GM12878 (cell line): ENCODE measurements around the gene OTUD4. TPM values are rescaled to one million over a fixed set of nuclear protein-coding genes. Genes with fewer than 3 reads are reported as not detected.

ENCODE experiments used
- BCL3 ChIP-seq: IDR thresholded peaks from 2 replicates; pipeline ENCODE4 v1.6.1; 2011; ENCODE audit warnings: borderline replicate concordance, low read depth, mild to moderate bottlenecking, moderate library complexity, low read length; ENCODE audit not compliant: insufficient read depth, poor library complexity, severe bottlenecking
- BCLAF1 ChIP-seq: fragments of 450-650 bp; IDR thresholded peaks from 2 replicates; pipeline ENCODE4 v1.6.1; 2017; ENCODE audit warnings: antibody characterized with exemption, mild to moderate bottlenecking, moderate library complexity
- BHLHE40 ChIP-seq, 2 experiments: fragments of 450-650 bp in 1 of 2; IDR thresholded peaks; 2 replicates each; pipeline ENCODE4 v1.6.1; 2011 to 2017; ENCODE audit warnings: low read depth in 2 of 2, borderline replicate concordance in 1 of 2, improper control_type of control experiment in 1 of 2, low read length in 1 of 2, mild to moderate bottlenecking in 1 of 2
- CHD4 ChIP-seq: fragments of 200-600 bp; sonication (generic); IDR thresholded peaks from 2 replicates; pipeline ENCODE4 v1.6.1; 2016; ENCODE audit warnings: mild to moderate bottlenecking
- EGR1 ChIP-seq, 2 experiments: IDR thresholded peaks; 1 replicate in 1 of 2; 2 replicates in 1 of 2; pipeline ENCODE4 v1.6.1; 2011 to 2012; ENCODE audit warnings: low read depth in 2 of 2, low read length in 2 of 2, borderline replicate concordance in 1 of 2, mild to moderate bottlenecking in 1 of 2, moderate library complexity in 1 of 2
- HDAC2 ChIP-seq: fragments of 200-600 bp; sonication (generic); IDR thresholded peaks from 2 replicates; pipeline ENCODE4 v1.6.1; 2017
- IKZF2 ChIP-seq, 2 experiments: fragments of 450-650 bp; IDR thresholded peaks; 2 replicates each; pipeline ENCODE4 v1.6.1; 2017; ENCODE audit warnings: mild to moderate bottlenecking in 2 of 2, moderate library complexity in 2 of 2
- KLF5 ChIP-seq: fragments of 450-650 bp; IDR thresholded peaks from 2 replicates; pipeline ENCODE4 v1.6.1; 2014; ENCODE audit warnings: mild to moderate bottlenecking; ENCODE audit not compliant: partially characterized antibody
- MTA2 ChIP-seq: fragments of 450-650 bp; IDR thresholded peaks from 2 replicates; pipeline ENCODE4 v1.6.1; 2016; ENCODE audit warnings: low read depth, mild to moderate bottlenecking, moderate library complexity
- MXI1 ChIP-seq: fragments of 150-350 bp; IDR thresholded peaks from 2 replicates; pipeline ENCODE4 v1.6.1; 2011; ENCODE audit warnings: low read depth, mild to moderate bottlenecking, inconsistent platforms, low read length, improper control_type of control experiment
- PRDM15 ChIP-seq: fragments of 450-650 bp; formaldehyde crosslinking; IDR thresholded peaks from 2 replicates; pipeline ENCODE4 v1.4.0; 2020; ENCODE audit warnings: mild to moderate bottlenecking, moderate library complexity
- RUNX3 ChIP-seq: IDR thresholded peaks from 2 replicates; pipeline ENCODE4 v1.6.1; 2012; ENCODE audit warnings: low read length, inconsistent platforms
- TCF7 ChIP-seq: IDR thresholded peaks from 2 replicates; pipeline ENCODE4 v1.6.1; 2014; ENCODE audit warnings: antibody characterized with exemption, borderline replicate concordance
- YY1 ChIP-seq: IDR thresholded peaks from 2 replicates; pipeline ENCODE4 v1.6.1; 2011; ENCODE audit warnings: low read depth, mild to moderate bottlenecking, low read length
- ZNF592 ChIP-seq: fragments of 450-650 bp; IDR thresholded peaks from 2 replicates; pipeline ENCODE4 v1.6.1; 2017; ENCODE audit warnings: mild to moderate bottlenecking, moderate library complexity
- ZNF622 ChIP-seq: fragments of 450-650 bp; IDR thresholded peaks from 2 replicates; pipeline ENCODE4 v1.6.1; 2017; ENCODE audit warnings: mild to moderate bottlenecking, inconsistent platforms
- polyA plus RNA-seq, 11 experiments: library from polyadenylated mRNA; depleted of rRNA in 4 of 11; unstranded in 6 of 11; stranded (reverse) in 5 of 11; fragments of >200 nt; fragmentation: Nextera tagmentation in 4 of 11; fragmentation: Illumina TruSeq in 1 of 11; extraction: Ambion mirVana in 4 of 11; extraction: Trizol in 1 of 11; gene quantifications; 1 replicate in 1 of 11; 2 replicates in 10 of 11; pipeline versions ENCODE4 v1.2.1 to v1.2.3, GENCODE V29; 2011 to 2016; ENCODE audit warnings: inconsistent platforms in 2 of 11, missing spikeins in 2 of 11, low read depth in 1 of 11
- total RNA-seq, 4 experiments: library from RNA; depleted of rRNA in 3 of 4; stranded (reverse); fragments of >200 nt in 3 of 4; fragmentation: Illumina TruSeq in 1 of 4; extraction: Trizol in 1 of 4; gene quantifications; 2 replicates each; pipeline versions ENCODE4 v1.2.1 to v1.2.3, GENCODE V29; 2013 to 2021

Gene OTUD4
- total and polyA plus RNA-seq, 10 of the 15 experiments (the other 5 are each of a cell fraction or from before 2014, with no cell fraction given) = 2.2 to 26.3 (median 14.2) TPM

GRCh38 chr4:145097821-145098674, 82.3 kb downstream of the OTUD4 start, which contains the start of the genes ABCE1 and ANAPC10 (continued):
- TF ChIP-seq ZNF592 (no peak), RUNX3 (peak; percentile 30), KLF5 (no peak), TCF7 (peak; percentile 26; the same call in 1 of the 2 replicates), MXI1 (peak; percentile 99), HDAC2 (no peak), PRDM15 (peak; percentile 93), EGR1 (IDR thresholded peaks at IDR 0.05; ENCODE audit: borderline replicate concordance in 1 of 2, low read depth in 2 of 2, low read length in 2 of 2) (peak in 1 of 2 experiments; percentile 50; a peak in 1 of 3 replicates), BCL3 (no peak), ZNF622 (no peak), MTA2 (0 out of 2 replicates have a peak, but pooled peaks have one; percentile 29), IKZF2 (IDR thresholded peaks at IDR 0.05) (peak in 1 of 2 experiments; percentile 39; a peak in 2 of 4 replicates), CHD4 (no peak), BHLHE40 (IDR thresholded peaks at IDR 0.05; ENCODE audit: borderline replicate concordance in 1 of 2, low read depth in 2 of 2, low read length in 1 of 2) (peak; percentile 79 to 91), BCLAF1 (no peak), YY1 (peak; percentile 98)
